Astrocyte of the spinal cord (primary cell): Measurements from ENCODE around the gene HOXA1.

Source experiments
- DNase-seq: peaks from one replicate; pipeline ENCODE4 v3.0.0; 2011; ENCODE audit warnings: low read depth, low spot score
- H3K4me3 ChIP-seq: 2 replicates; pipeline ENCODE4 v1.5.1; 2011; ENCODE audit warnings: low read depth, mild to moderate bottlenecking, low read length, moderate library complexity
- in situ Hi-C: cut with HindIII; loops from 2 replicates; pipeline ENCODE4 v1.10.0; 2017; ENCODE audit warnings: low sequenced_read_pairs
- TF ChIP-seq, protein P1 (sequence below): IDR thresholded peaks from 2 replicates; pipeline ENCODE4 v1.5.1; 2012; ENCODE audit warnings: low read depth, mild to moderate bottlenecking, low read length, inconsistent platforms

Gene HOXA1

GRCh38 chr7:27116962-27117886 lies 21.4 kb upstream of the HOXA1 start:
- peak overlapping the region; percentile 89 for H3K4me3 ChIP-seq
- no peak for DNase-seq
- TF ChIP-seq, protein P1, sequence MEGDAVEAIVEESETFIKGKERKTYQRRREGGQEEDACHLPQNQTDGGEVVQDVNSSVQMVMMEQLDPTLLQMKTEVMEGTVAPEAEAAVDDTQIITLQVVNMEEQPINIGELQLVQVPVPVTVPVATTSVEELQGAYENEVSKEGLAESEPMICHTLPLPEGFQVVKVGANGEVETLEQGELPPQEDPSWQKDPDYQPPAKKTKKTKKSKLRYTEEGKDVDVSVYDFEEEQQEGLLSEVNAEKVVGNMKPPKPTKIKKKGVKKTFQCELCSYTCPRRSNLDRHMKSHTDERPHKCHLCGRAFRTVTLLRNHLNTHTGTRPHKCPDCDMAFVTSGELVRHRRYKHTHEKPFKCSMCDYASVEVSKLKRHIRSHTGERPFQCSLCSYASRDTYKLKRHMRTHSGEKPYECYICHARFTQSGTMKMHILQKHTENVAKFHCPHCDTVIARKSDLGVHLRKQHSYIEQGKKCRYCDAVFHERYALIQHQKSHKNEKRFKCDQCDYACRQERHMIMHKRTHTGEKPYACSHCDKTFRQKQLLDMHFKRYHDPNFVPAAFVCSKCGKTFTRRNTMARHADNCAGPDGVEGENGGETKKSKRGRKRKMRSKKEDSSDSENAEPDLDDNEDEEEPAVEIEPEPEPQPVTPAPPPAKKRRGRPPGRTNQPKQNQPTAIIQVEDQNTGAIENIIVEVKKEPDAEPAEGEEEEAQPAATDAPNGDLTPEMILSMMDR, result no peak
- in situ Hi-C loops, result no loop called here

DNA sequence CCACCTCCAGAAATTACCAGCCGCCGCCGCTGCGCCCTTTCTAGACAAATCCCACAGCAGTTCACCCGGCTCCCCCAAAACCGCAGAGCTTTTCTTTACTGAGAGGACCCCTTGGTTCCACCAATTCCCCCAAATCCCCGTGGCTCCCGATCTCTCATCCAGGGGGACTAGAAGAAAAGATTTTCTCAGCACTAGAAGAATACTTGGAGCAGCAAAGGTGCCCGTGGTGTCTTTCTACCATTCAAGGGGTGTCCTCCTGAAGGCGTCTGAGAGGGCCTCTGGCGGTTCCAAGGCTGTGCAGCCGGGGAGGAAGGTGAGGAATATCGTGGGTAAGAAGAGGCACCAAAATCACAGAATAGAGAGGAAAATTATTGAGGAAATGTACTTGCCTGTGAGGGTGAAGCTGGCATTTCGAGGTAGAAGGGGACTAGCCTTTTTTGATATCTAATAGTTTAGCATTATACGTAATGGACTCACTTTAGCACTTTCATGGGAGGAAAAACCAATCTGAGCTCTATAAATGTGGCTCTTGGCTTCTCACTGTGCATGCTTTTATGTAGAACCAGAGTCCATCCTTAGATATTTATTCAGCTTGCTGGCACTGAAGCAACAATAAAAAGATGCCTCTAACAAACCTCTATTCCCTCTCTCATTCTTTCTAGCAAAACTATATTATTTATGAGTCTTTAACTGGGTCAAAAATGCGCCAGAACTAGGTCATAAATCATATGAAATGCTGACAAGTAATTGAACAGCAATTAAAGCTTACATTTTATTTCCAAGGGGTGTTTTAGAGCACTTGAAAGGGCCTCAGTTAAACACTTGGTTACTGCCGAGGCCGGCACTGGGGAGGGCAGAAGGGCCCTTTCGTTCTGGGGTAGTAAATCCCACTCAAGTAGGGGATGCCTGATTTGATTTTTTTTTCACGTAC lies 20.5 kb upstream of the HOXA1 start:
- DNase-seq, result no peak
- H3K4me3 ChIP-seq, result peak overlapping the region; percentile 89
- TF ChIP-seq, protein P1, result no peak
- in situ Hi-C loops, result no loop called here

GRCh38 chr7:27115221-27116026 lies 19.6 kb upstream of the HOXA1 start:
- TF ChIP-seq, protein P1, result no peak
- DNase-seq, result peak; percentile 86
- in situ Hi-C loops, result no loop called here
- peak overlapping the region; percentile 89 for H3K4me3 ChIP-seq

DNA sequence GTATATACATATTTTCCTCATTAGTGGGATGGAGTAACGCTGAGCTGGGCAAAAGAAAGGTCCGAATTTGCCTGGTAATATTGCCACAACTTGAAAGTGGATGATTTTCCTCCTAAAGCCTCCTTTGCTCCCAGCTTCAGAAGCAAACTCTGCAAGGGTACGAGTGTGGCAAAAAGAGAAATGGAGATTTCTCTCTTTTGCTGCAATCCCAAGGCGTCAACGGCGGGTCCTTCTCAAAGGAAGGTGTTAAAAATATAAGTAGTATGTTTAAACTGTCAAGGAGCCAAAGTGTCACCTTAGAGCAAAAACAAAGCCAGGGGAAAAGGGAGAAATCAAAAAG lies 19.1 kb upstream of the HOXA1 start:
- in situ Hi-C loops, result no loop called here
- DNase-seq, result no peak
- TF ChIP-seq, protein P1, result no peak
- H3K4me3 ChIP-seq, result peak overlapping the region; percentile 89

GRCh38 chr7:27113991-27114769 lies 18.4 kb upstream of the HOXA1 start:
- in situ Hi-C loops, result no loop called here
- DNase-seq, result peak; percentile 88
- TF ChIP-seq, protein P1, result no peak
- peak overlapping the region; percentile 89 for H3K4me3 ChIP-seq
